ENCODE results near the gene MPZ. TPM values are rescaled to one million over a fixed set of nuclear protein-coding genes. Genes with fewer than 3 reads are reported as not detected.

Gene MPZ
- total RNA-seq, 1 donor from 2014 or later: 4.0 TPM

- peak; percentile 15 for TF ChIP-seq CTCF (IDR thresholded peaks at IDR 0.05)
Observed at GRCh38 chr1:161314201-161314981, 4.6 kb upstream of the MPZ start, which contains the start of gene SDHC. TSS of gene SDHC (plus strand) at chr1:161314381. CDS start at chr1:161314406, 25 bp downstream.

GRCh38 chr1:161313554-161314200 is 3.9 kb upstream of the MPZ start:
- intact Hi-C loops (cut with DNase I): no loop called here

More at GRCh38 chr1:161314201-161314981, 4.6 kb upstream of the MPZ start, which contains the start of gene SDHC:
- peaks cover 19% of the 10 kb centered on the region for H3K4me1 ChIP-seq
- intact Hi-C loops (cut with DNase I): no loop called here
- DNase-seq (peak; percentile 92), ATAC-seq (peak; percentile 99 to 100)
- H3K36me3 ChIP-seq: peaks cover 10% of the 10 kb centered on the region
- peak within 1 kb of the TSS; percentile 97 for H3K4me3 ChIP-seq
- peak within 1 kb of the TSS; percentile 97 for H3K27ac ChIP-seq
- H3K27me3 ChIP-seq (ENCODE audit: low read depth): no peaks in the 10 kb centered on the region
- H3K9me3 ChIP-seq: no peaks in the 10 kb centered on the region

GRCh38 chr1:161311595-161312181 is 1.9 kb upstream of the MPZ start:
- ATAC-seq (no peak), DNase-seq (no peak)
- Histone ChIP-seq H3K9me3 (no peaks in the 10 kb centered on the region), H3K4me3 (no peak overlapping the region), H3K27me3 (ENCODE audit: low read depth) (no peaks in the 10 kb centered on the region), H3K36me3 (no peaks in the 10 kb centered on the region), H3K27ac (no peak overlapping the region), H3K4me1 (peaks cover 24% of the 10 kb centered on the region)
- intact Hi-C loops (cut with DNase I): no loop called here
- TF ChIP-seq CTCF (IDR thresholded peaks at IDR 0.05): no peak

More at GRCh38 chr1:161313554-161314200, 3.9 kb upstream of the MPZ start:
- H3K27ac ChIP-seq: peak overlapping the region; percentile 97
- H3K4me3 ChIP-seq: peak overlapping the region; percentile 97
- no peaks in the 10 kb centered on the region for H3K27me3 ChIP-seq (ENCODE audit: low read depth)
- ATAC-seq (peak; percentile 18 to 43), DNase-seq (no peak)
- TF ChIP-seq CTCF (IDR thresholded peaks at IDR 0.05): no peak
- H3K9me3 ChIP-seq: no peaks in the 10 kb centered on the region
- H3K36me3 ChIP-seq: peaks cover 3% of the 10 kb centered on the region
- peaks cover 19% of the 10 kb centered on the region for H3K4me1 ChIP-seq

- peaks cover 26% of the 10 kb centered on the region for H3K4me1 ChIP-seq
Observed at GRCh38 chr1:161307892-161308638, 1.7 kb downstream of the MPZ start.

More at GRCh38 chr1:161307892-161308638, 1.7 kb downstream of the MPZ start:
- Histone ChIP-seq H3K36me3 (no peaks in the 10 kb centered on the region), H3K4me3 (no peak overlapping the region), H3K27ac (no peak overlapping the region), H3K9me3 (no peaks in the 10 kb centered on the region), H3K27me3 (ENCODE audit: low read depth) (no peaks in the 10 kb centered on the region)
- TF ChIP-seq CTCF (IDR thresholded peaks at IDR 0.05): no peak
- DNase-seq (no peak), ATAC-seq (no peak)
- intact Hi-C loops (cut with DNase I): no loop called here

Data from lower lobe of right lung (tissue), 2 donors.